HCT116 (cell line): ENCODE results near the gene EIF5B. TPM values are rescaled to one million over a fixed set of nuclear protein-coding genes. Genes with fewer than 3 reads are reported as not detected.

Experiments used
- ATAC-seq: fragments of 200-7000 bp; cut with Tn5 transposase; 2 replicates; pipeline ENCODE4 v1.9.1; 2020; ENCODE audit warnings: mild to moderate bottlenecking, moderate library complexity
- BruUV-seq: library from RNA; stranded (reverse); fragments of 400-500 nt; replicated peaks from 2 replicates; lab custom pipeline; 2021; lab: Mats Ljungman, UMichigan
- CTCF ChIA-PET: fragments of 300-600 bp; sonication (Branson Sonifier 250); formaldehyde crosslinking; loops from one replicate; lab custom pipeline; 2021; ENCODE audit warnings: antibody characterized with exemption; lab: Charles Lee
- POLR2A ChIA-PET: fragments of 300-600, 350-600 bp; sonication (Branson Sonifier 250); formaldehyde crosslinking; loops from one replicate; lab custom pipeline; 2021; ENCODE audit warnings: antibody characterized with exemption; lab: Charles Lee
- RAD21 ChIA-PET, 2 experiments: fragments of 300-600 bp; sonication (Branson Sonifier 250); formaldehyde crosslinking; loops; one replicate each; lab custom pipeline; 2023; ENCODE audit warnings: low total read pairs in 2 of 2; ENCODE audit not compliant: uncharacterized antibody in 2 of 2, unreplicated experiment in 2 of 2, low non-redundant PET in 1 of 2; lab: Charles Lee
- DNase-seq: peaks from one replicate; pipeline ENCODE4 v3.0.0-alpha.2; 2010; ENCODE audit warnings: low read depth, low spot score
- H2AFZ ChIP-seq: fragments of 200-600 bp; shearing (Covaris generic), sonication (generic); 2 replicates; pipeline ENCODE4 v1.6.1; 2017; ENCODE audit warnings: low read depth, mixed run types, mixed read lengths, antibody characterized with exemption, low read length; ENCODE audit not compliant: poor library complexity, severe bottlenecking
- H3K27ac ChIP-seq: 2 replicates; pipeline ENCODE4 v1.5.1; 2012; ENCODE audit warnings: low read depth, low read length
- H3K27me3 ChIP-seq: fragments of 200-600 bp; sonication (generic); 2 replicates; pipeline ENCODE4 v1.6.1; 2016; ENCODE audit warnings: mixed run types, low read length, mixed read lengths; ENCODE audit not compliant: insufficient read depth
- H3K36me3 ChIP-seq, 2 experiments: fragments of 200-500 bp in 1 of 2; fragments of 200-600 bp in 1 of 2; sonication (Bioruptor generic) in 1 of 2; sonication (generic) in 1 of 2; 2 replicates each; pipeline versions ENCODE4 v1.5.1 to v1.6.1; 2014 to 2016; ENCODE audit warnings: low read length in 2 of 2, inconsistent platforms in 1 of 2, mixed read lengths in 1 of 2, mixed run types in 1 of 2; ENCODE audit not compliant: insufficient read depth in 2 of 2, control insufficient read depth in 1 of 2
- H3K4me1 ChIP-seq, 2 experiments: fragments of 200-600 bp in 1 of 2; sonication (generic) in 1 of 2; 2 replicates each; pipeline versions ENCODE4 v1.5.1 to v1.6.1; 2012 to 2017; ENCODE audit warnings: low read length in 2 of 2, inconsistent platforms in 1 of 2, mild to moderate bottlenecking in 1 of 2, mixed read lengths in 1 of 2, mixed run types in 1 of 2, moderate library complexity in 1 of 2; ENCODE audit not compliant: insufficient read depth in 2 of 2, control insufficient read depth in 1 of 2
- H3K4me2 ChIP-seq: fragments of 200-600 bp; sonication (generic); 2 replicates; pipeline ENCODE4 v1.6.1; 2017; ENCODE audit warnings: mixed run types, low read length, mixed read lengths
- H3K4me3 ChIP-seq, 2 experiments: fragments of 200-600 bp in 1 of 2; sonication (generic) in 1 of 2; replicated peaks in 1 of 2; 2 replicates each; pipeline ENCODE4 v1.5.1; 2011 to 2016; ENCODE audit warnings: low read length in 2 of 2, control low read depth in 1 of 2, low read depth in 1 of 2, mild to moderate bottlenecking in 1 of 2, mixed read lengths in 1 of 2, mixed run types in 1 of 2
- H3K79me2 ChIP-seq: fragments of 200-600 bp; sonication (generic); 2 replicates; pipeline ENCODE4 v1.6.1; 2017; ENCODE audit warnings: mild to moderate bottlenecking, mixed run types, low read length, moderate library complexity, mixed read lengths; ENCODE audit not compliant: insufficient read depth
- H3K9ac ChIP-seq: fragments of 200-600 bp; sonication (generic); 2 replicates; pipeline ENCODE4 v1.6.1; 2016; ENCODE audit warnings: low read length, mixed read lengths
- H3K9me2 ChIP-seq: fragments of 200-600 bp; sonication (generic), shearing (Covaris generic); 2 replicates; pipeline ENCODE4 v1.6.1; 2017; ENCODE audit warnings: mixed run types, mild to moderate bottlenecking, moderate library complexity; ENCODE audit not compliant: insufficient read depth
- H3K9me3 ChIP-seq, 2 experiments: fragments of 200-500 bp in 1 of 2; fragments of 200-600 bp in 1 of 2; sonication (Bioruptor generic) in 1 of 2; sonication (generic) in 1 of 2; 2 replicates each; pipeline ENCODE4 v1.6.1; 2014 to 2017; ENCODE audit warnings: low read length in 2 of 2, mixed read lengths in 2 of 2, inconsistent platforms in 1 of 2, low read depth in 1 of 2, mild to moderate bottlenecking in 1 of 2, mixed run types in 1 of 2, moderate library complexity in 1 of 2; ENCODE audit not compliant: control insufficient read depth in 1 of 2, insufficient read depth in 1 of 2
- H4K20me1 ChIP-seq: fragments of 200-600 bp; sonication (generic), shearing (Covaris generic); 2 replicates; pipeline ENCODE4 v1.6.1; 2017; ENCODE audit warnings: mixed run types, mild to moderate bottlenecking, moderate library complexity; ENCODE audit not compliant: insufficient read depth
- CEBPB ChIP-seq: IDR thresholded peaks from 2 replicates; pipeline ENCODE4 v1.6.1; 2012; ENCODE audit warnings: low read depth
- ELF1 ChIP-seq: IDR thresholded peaks from 2 replicates; pipeline ENCODE4 v1.6.1; 2012; ENCODE audit warnings: low read depth, borderline replicate concordance
- EZH2 ChIP-seq: fragments of 200-600 bp; sonication (generic); IDR thresholded peaks from 2 replicates; pipeline ENCODE4 v1.6.1; 2017; ENCODE audit warnings: antibody characterized with exemption, mixed run types
- FOSL1 ChIP-seq: IDR thresholded peaks from 2 replicates; pipeline ENCODE4 v1.6.1; 2012; ENCODE audit warnings: low read depth
- JUND ChIP-seq: IDR thresholded peaks from 2 replicates; pipeline ENCODE4 v1.6.1; 2012
- POLR2A ChIP-seq: IDR thresholded peaks from 2 replicates; pipeline ENCODE4 v1.7.0; 2011; ENCODE audit warnings: borderline replicate concordance; ENCODE audit not compliant: insufficient read depth, insufficient read length; ENCODE audit errors: extremely low read depth
- POLR2AphosphoS5 ChIP-seq: IDR thresholded peaks from 2 replicates; pipeline ENCODE4 v1.6.1; 2011; ENCODE audit warnings: mild to moderate bottlenecking, low read depth, low read length, moderate library complexity
- SIN3A ChIP-seq: IDR thresholded peaks from 2 replicates; pipeline ENCODE4 v1.6.1; 2012; ENCODE audit warnings: low read depth
- SRF ChIP-seq: IDR thresholded peaks from 2 replicates; pipeline ENCODE4 v1.6.1; 2012; ENCODE audit warnings: low read depth
- TCF7L2 ChIP-seq: IDR thresholded peaks from 2 replicates; pipeline ENCODE4 v1.7.0; 2011; ENCODE audit warnings: borderline replicate concordance, inconsistent platforms; ENCODE audit not compliant: insufficient read depth, insufficient read length; ENCODE audit errors: extremely low read depth
- YY1 ChIP-seq: IDR thresholded peaks from 2 replicates; pipeline ENCODE4 v1.6.1; 2011; ENCODE audit warnings: low read length, low read depth, moderate library complexity, mild to moderate bottlenecking; ENCODE audit not compliant: insufficient replicate concordance; ENCODE audit errors: extremely low read depth
- ZFX ChIP-seq: fragments of 450-650 bp; IDR thresholded peaks from 2 replicates; pipeline ENCODE4 v1.6.1; 2017
- intact Hi-C: fragments of 100-400 bp; cut with micrococcal nuclease; formaldehyde crosslinking; loops from 2 replicates; pipeline ENCODE4 v1.10.0; 2022
- total RNA-seq: library from RNA; stranded (reverse); gene quantifications from one replicate; pipeline ENCODE4 v1.2.1, GENCODE V29; 2021; ENCODE audit not compliant: unreplicated experiment
- TF ChIP-seq, protein P1 (sequence below): IDR thresholded peaks from 2 replicates; pipeline ENCODE4 v1.6.1; 2012; ENCODE audit warnings: low read depth
- TF ChIP-seq, protein P2 (sequence below): IDR thresholded peaks from 2 replicates; pipeline ENCODE4 v1.6.1; 2011; ENCODE audit warnings: mild to moderate bottlenecking, low read length, moderate library complexity; ENCODE audit not compliant: insufficient replicate concordance; ENCODE audit errors: extremely low read depth
- TF ChIP-seq, protein P3 (sequence below): IDR thresholded peaks from 2 replicates; pipeline ENCODE4 v1.6.1; 2012
- TF ChIP-seq, protein P4 (sequence below): IDR thresholded peaks from 2 replicates; pipeline ENCODE4 v1.6.1; 2012

The EIF5B gene
- total RNA-seq, 1 experiment from 2014 or later: 65.9 TPM

DNA sequence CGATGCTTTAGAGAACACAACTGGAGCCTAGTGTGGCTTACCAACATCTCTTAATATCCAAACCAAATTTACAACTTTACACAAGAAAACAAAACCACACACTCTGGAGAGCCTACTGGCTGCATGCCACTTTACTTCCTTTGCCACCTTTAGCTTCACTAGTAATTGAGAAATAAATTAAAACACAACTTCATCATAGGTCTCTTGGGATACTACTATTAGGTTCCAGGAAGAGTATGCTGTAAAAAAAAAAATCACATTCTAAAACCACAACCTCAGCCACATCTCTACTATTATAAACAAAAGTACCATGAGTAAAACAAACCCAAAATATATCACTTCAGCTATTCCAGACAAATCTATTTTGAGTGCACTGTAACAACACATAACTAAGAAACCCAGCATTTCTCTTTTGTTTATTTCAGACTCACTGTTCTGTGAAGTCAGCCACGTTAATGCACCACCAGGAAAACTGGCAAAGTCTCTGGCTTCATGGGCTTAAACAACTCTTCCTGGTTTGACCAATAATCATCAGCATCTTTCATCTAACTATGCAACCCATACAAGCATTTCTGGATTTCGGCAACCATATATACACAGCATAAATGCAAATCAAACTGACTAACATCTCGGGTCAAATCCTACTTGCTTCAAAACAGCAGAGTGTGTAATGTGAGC lies 93.6 kb downstream of the EIF5B start:
- Histone ChIP-seq H3K9me3 (no peaks in the 10 kb centered on the region), H3K9me2 (no peaks in the 10 kb centered on the region), H3K4me2 (no peak overlapping the region), H4K20me1 (peaks cover 4% of the 10 kb centered on the region), H3K27me3 (no peaks in the 10 kb centered on the region)
- no peak for DNase-seq
- no TSS peak for BruUV-seq
- CTCF ChIA-PET: no interaction called here
- TF ChIP-seq EZH2: no peak
- TF ChIP-seq, protein P1, sequence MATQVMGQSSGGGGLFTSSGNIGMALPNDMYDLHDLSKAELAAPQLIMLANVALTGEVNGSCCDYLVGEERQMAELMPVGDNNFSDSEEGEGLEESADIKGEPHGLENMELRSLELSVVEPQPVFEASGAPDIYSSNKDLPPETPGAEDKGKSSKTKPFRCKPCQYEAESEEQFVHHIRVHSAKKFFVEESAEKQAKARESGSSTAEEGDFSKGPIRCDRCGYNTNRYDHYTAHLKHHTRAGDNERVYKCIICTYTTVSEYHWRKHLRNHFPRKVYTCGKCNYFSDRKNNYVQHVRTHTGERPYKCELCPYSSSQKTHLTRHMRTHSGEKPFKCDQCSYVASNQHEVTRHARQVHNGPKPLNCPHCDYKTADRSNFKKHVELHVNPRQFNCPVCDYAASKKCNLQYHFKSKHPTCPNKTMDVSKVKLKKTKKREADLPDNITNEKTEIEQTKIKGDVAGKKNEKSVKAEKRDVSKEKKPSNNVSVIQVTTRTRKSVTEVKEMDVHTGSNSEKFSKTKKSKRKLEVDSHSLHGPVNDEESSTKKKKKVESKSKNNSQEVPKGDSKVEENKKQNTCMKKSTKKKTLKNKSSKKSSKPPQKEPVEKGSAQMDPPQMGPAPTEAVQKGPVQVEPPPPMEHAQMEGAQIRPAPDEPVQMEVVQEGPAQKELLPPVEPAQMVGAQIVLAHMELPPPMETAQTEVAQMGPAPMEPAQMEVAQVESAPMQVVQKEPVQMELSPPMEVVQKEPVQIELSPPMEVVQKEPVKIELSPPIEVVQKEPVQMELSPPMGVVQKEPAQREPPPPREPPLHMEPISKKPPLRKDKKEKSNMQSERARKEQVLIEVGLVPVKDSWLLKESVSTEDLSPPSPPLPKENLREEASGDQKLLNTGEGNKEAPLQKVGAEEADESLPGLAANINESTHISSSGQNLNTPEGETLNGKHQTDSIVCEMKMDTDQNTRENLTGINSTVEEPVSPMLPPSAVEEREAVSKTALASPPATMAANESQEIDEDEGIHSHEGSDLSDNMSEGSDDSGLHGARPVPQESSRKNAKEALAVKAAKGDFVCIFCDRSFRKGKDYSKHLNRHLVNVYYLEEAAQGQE: no peak
- TF ChIP-seq, protein P2, sequence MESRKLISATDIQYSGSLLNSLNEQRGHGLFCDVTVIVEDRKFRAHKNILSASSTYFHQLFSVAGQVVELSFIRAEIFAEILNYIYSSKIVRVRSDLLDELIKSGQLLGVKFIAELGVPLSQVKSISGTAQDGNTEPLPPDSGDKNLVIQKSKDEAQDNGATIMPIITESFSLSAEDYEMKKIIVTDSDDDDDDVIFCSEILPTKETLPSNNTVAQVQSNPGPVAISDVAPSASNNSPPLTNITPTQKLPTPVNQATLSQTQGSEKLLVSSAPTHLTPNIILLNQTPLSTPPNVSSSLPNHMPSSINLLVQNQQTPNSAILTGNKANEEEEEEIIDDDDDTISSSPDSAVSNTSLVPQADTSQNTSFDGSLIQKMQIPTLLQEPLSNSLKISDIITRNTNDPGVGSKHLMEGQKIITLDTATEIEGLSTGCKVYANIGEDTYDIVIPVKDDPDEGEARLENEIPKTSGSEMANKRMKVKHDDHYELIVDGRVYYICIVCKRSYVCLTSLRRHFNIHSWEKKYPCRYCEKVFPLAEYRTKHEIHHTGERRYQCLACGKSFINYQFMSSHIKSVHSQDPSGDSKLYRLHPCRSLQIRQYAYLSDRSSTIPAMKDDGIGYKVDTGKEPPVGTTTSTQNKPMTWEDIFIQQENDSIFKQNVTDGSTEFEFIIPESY: no peak
- TF ChIP-seq SIN3A: no peak
- TF ChIP-seq SRF: no peak
- no peak for TF ChIP-seq FOSL1
- no peak for TF ChIP-seq JUND
- TF ChIP-seq POLR2AphosphoS5: no peak
- TF ChIP-seq, protein P3, sequence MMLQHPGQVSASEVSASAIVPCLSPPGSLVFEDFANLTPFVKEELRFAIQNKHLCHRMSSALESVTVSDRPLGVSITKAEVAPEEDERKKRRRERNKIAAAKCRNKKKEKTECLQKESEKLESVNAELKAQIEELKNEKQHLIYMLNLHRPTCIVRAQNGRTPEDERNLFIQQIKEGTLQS: no peak
- TF ChIP-seq, protein P4, sequence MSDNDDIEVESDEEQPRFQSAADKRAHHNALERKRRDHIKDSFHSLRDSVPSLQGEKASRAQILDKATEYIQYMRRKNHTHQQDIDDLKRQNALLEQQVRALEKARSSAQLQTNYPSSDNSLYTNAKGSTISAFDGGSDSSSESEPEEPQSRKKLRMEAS: no peak
- no peak for TF ChIP-seq POLR2A
- TF ChIP-seq TCF7L2: no peak
- no peak for TF ChIP-seq CEBPB
- TF ChIP-seq ZFX: no peak
- no peak for TF ChIP-seq YY1
- TF ChIP-seq ELF1: no peak
- TF ChIP-seq, all 23 proteins: peak for 0
- no peaks in the 10 kb centered on the region for H3K4me1 ChIP-seq
- no peak overlapping the region for H2AFZ ChIP-seq
- H3K27ac ChIP-seq: no peak overlapping the region
- peaks cover 9 to 13% of the 10 kb centered on the region in 2 experiments; a peak in 2 of 4 replicates for H3K36me3 ChIP-seq
- H3K9ac ChIP-seq: no peak overlapping the region
- ChIA-PET RAD21 (no interaction called here), POLR2A (no interaction called here)
- H3K79me2 ChIP-seq: peaks cover 25% of the 10 kb centered on the region
- no peak for ATAC-seq
- no peak overlapping the region for H3K4me3 ChIP-seq
- intact Hi-C loops: no loop called here
